Calu3 (cell line): ENCODE data around the gene SBK2. TPM values are rescaled to one million over a fixed set of nuclear protein-coding genes. Genes with fewer than 3 reads are reported as not detected.

ENCODE experiments used
- BruUV-seq: library from RNA; stranded (reverse); fragments of 400-500 nt; replicated peaks from 2 replicates; lab custom pipeline; 2021; lab: Mats Ljungman, UMichigan
- CTCF ChIA-PET: fragments of 300-600 bp; sonication (Branson Sonifier 250); formaldehyde crosslinking; loops from one replicate; lab custom pipeline; 2022; ENCODE audit warnings: antibody characterized with exemption; lab: Charles Lee
- DNase-seq: peaks from one replicate; pipeline ENCODE4 v3.0.0; 2022
- H3K27ac Mint-ChIP-seq: one replicate; pipeline ENCODE4 v1.8.0; 2022; ENCODE audit warnings: mixed read lengths; ENCODE audit not compliant: unreplicated experiment
- H3K27me3 Mint-ChIP-seq: one replicate; pipeline ENCODE4 v1.8.0; 2022; ENCODE audit warnings: mixed read lengths; ENCODE audit not compliant: unreplicated experiment
- H3K36me3 Mint-ChIP-seq: one replicate; pipeline ENCODE4 v1.8.0; 2022; ENCODE audit warnings: mild to moderate bottlenecking, moderate library complexity, mixed read lengths; ENCODE audit not compliant: insufficient read depth, unreplicated experiment
- H3K4me1 Mint-ChIP-seq: one replicate; pipeline ENCODE4 v1.8.0; 2022; ENCODE audit warnings: mild to moderate bottlenecking, low read depth, mixed read lengths; ENCODE audit not compliant: unreplicated experiment
- H3K4me3 Mint-ChIP-seq: one replicate; pipeline ENCODE4 v1.8.0; 2022; ENCODE audit warnings: mild to moderate bottlenecking, low read depth, moderate library complexity, mixed read lengths; ENCODE audit not compliant: unreplicated experiment
- H3K9me3 Mint-ChIP-seq: one replicate; pipeline ENCODE4 v1.8.0; 2022; ENCODE audit warnings: low read depth, mixed read lengths; ENCODE audit not compliant: unreplicated experiment
- intact Hi-C: fragments of 100-400 bp; cut with micrococcal nuclease; formaldehyde crosslinking; loops from one replicate; pipeline ENCODE4 v1.10.0; 2022; ENCODE audit not compliant: unreplicated experiment
- total RNA-seq: library from RNA; stranded (reverse); gene quantifications from 2 replicates; pipeline ENCODE4 v1.2.3, GENCODE V29; 2022
- TF ChIP-seq, protein P1 (sequence below): fragments of 200-600 bp; IDR thresholded peaks from one replicate; pipeline ENCODE4 v1.8.0; 2022; ENCODE audit warnings: antibody characterized with exemption; ENCODE audit not compliant: unreplicated experiment

SBK2 gene
- total RNA-seq, 1 experiment from 2014 or later, result not detected

DNA sequence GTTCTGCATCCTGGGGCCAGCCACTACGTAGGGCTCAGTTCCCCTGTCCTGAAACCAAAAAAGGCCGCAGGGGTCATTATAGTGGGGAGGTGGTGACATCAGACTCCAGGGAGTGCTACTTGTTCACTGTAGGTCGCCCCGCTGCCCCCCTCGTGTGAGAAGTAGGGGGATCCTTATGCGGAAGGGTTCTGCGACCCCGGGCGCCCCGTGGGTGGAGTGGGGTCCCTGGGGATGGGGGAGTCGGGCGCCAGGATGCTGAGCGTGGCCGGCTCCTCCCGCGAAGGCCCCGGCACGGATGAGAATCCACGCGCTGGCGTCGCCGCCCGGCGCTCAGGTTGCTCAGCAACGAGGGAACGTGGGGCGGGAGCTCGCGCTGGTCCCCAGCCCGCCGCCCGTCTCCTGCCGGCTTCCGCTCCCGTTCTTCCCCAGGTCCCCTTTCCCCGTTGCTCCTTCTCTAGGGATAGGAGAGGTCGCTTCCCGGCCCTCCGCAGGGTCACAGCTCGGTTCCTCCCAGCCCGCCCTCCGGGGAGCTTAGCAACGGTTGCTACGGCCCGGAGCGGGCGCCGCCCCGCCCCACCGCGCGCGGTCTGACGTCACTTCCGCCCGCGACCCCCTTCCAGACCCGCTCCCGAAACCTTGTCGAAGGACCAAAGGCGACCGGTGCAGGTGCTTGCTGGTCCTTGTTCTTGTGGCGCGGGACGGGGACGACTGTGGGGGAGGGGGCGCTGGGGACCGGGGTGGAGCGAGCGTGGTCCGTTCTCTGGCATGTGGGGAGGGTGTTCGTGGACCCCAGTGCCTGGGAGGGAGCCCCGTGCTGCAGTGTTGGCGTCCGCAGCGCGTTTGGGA, 52.1 kb downstream of the SBK2 start, which contains the start of gene NAT14:
Gene NAT14, plus strand, starts transcription at position 596 of the 846 bp plus-strand sequence. CDS start 521 bp downstream, outside the sequence.
- Mint-ChIP-seq H3K27ac (peak within 1 kb of the TSS; percentile 78), H3K9me3 (no peaks in the 10 kb centered on the region), H3K36me3 (peaks cover 59% of the 10 kb centered on the region), H3K4me1 (peaks cover 13% of the 10 kb centered on the region), H3K4me3 (peak within 1 kb of the TSS; percentile 64), H3K27me3 (no peaks in the 10 kb centered on the region)
- intact Hi-C loops, result no loop called here
- TF ChIP-seq, protein P1, sequence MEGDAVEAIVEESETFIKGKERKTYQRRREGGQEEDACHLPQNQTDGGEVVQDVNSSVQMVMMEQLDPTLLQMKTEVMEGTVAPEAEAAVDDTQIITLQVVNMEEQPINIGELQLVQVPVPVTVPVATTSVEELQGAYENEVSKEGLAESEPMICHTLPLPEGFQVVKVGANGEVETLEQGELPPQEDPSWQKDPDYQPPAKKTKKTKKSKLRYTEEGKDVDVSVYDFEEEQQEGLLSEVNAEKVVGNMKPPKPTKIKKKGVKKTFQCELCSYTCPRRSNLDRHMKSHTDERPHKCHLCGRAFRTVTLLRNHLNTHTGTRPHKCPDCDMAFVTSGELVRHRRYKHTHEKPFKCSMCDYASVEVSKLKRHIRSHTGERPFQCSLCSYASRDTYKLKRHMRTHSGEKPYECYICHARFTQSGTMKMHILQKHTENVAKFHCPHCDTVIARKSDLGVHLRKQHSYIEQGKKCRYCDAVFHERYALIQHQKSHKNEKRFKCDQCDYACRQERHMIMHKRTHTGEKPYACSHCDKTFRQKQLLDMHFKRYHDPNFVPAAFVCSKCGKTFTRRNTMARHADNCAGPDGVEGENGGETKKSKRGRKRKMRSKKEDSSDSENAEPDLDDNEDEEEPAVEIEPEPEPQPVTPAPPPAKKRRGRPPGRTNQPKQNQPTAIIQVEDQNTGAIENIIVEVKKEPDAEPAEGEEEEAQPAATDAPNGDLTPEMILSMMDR, result no peak
- DNase-seq, result peak; percentile 84
- CTCF ChIA-PET, result interaction anchor here (0.5 to 1.9 kb wide), 6 partner anchors 8 to 450 kb away, joined by 3 to 8 read pairs (median 4); partner anchors contain the start of gene ZNF784
- no TSS peak for BruUV-seq

DNA sequence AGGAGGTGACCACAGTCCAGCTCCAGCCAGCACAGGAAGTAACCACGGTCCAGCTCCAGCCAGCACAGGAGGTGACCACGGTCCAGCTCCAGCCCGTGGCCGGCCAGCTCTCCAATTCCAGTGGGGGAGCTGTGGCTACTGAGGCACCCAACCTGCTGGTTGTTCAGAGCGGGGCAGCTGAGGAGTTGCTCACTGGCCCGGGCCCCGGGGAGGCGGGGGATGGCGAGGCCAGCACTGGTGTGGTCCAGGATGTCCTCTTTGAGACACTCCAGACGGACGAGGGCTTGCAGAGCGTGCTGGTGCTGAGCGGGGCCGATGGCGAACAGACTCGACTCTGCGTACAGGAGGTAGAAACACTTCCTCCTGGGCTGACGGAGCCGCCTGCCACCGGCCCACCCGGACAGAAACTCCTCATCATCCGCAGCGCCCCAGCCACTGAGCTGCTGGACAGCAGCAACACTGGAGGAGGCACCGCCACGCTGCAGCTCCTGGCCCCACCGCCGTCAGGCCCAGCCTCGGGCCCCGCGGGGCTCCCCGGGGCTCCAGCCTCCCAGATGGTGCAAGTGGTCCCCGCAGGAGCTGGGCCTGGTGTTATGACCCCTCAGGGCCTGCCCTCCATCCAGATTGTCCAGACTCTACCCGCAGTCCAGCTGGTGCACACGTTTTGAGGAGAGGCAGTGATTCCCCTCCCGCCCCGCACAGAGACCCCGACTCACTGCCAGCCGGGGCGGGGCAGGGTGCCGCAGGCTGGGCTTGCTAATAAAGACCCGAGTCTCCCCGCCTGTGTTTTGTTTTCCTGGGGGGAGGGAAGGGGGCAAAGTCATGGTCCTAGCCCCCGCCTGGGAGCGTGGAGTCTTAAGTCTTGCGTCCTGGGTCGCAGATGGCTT, 53.0 kb downstream of the SBK2 start:
- Mint-ChIP-seq H3K9me3 (no peaks in the 10 kb centered on the region), H3K4me3 (peak overlapping the region; percentile 64), H3K27me3 (no peaks in the 10 kb centered on the region), H3K4me1 (peaks cover 22% of the 10 kb centered on the region), H3K36me3 (peaks cover 63% of the 10 kb centered on the region), H3K27ac (peak overlapping the region; percentile 78)
- no TSS peak for BruUV-seq
- DNase-seq, result no peak
- CTCF ChIA-PET, result interaction anchor here (0.5 kb wide), 1 partner anchor 449 kb away, joined by 3 read pairs; no protein-coding TSS in a partner anchor
- TF ChIP-seq, protein P1, result no peak
- intact Hi-C loops, result no loop called here

DNA sequence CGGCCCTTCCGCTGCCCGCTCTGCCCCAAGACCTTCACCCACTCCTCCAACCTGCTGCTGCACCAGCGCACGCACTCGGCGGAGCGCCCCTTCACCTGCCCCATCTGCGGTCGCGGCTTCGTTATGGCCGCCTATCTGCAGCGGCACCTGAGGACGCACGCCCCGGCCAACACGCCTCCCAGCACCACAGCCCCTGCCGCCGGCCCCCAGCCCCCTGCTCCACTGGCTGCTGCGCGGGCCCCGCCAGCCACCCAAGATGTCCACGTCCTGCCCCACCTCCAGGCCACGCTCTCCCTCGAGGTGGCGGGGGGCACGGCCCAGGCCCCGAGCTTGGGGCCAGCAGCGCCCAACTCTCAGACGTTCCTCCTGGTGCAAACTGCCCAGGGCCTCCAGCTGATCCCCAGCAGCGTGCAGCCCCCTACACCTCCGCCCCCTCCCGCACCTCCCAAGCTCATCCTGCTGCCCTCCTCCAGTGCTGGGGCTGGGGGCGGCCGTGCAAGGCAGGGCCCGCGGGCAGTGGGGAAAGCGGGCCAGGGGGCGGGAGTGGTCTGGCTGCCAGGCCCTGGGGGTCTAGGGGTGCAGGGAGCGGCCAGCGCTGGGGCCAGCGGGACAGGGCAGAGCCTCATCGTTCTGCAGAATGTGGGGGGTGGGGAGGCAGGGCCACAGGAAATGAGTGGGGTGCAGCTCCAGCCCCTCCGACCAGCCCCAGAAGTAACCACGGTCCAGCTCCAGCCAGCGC, 53.8 kb downstream of the SBK2 start:
- H3K9me3 Mint-ChIP-seq, result no peaks in the 10 kb centered on the region
- intact Hi-C loops, result no loop called here
- CTCF ChIA-PET, result no interaction called here
- BruUV-seq, result no TSS peak
- no peaks in the 10 kb centered on the region for H3K27me3 Mint-ChIP-seq
- H3K36me3 Mint-ChIP-seq, result peaks cover 64% of the 10 kb centered on the region
- H3K27ac Mint-ChIP-seq, result peak overlapping the region; percentile 22
- H3K4me3 Mint-ChIP-seq, result peak overlapping the region; percentile 64
- H3K4me1 Mint-ChIP-seq, result peaks cover 30% of the 10 kb centered on the region
- TF ChIP-seq, protein P1, result no peak
- DNase-seq, result no peak
